Upper lobe of left lung (tissue), 4 donors: Measurements from ENCODE around the gene TTI1.

Experiments used
- CTCF ChIP-seq, 6 experiments: fragments of 450-650 bp in 4 of 6; fragments of 200-600 bp in 2 of 6; sonication (generic) in 2 of 6; IDR thresholded peaks; one replicate each; pipeline ENCODE4 v1.5.1; 2016 to 2019; ENCODE audit warnings: antibody characterized with exemption in 6 of 6
- EP300 ChIP-seq, 4 donors: sonication (generic); formaldehyde crosslinking; IDR thresholded peaks; one replicate each; pipeline ENCODE4 v1.5.1; 2017; ENCODE audit warnings: antibody characterized with exemption in 4 of 4, control low read depth in 2 of 4
- POLR2A ChIP-seq, 4 donors: fragments of 450-650 bp; IDR thresholded peaks; one replicate each; pipeline ENCODE4 v1.5.1; 2016 to 2017; ENCODE audit warnings: antibody characterized with exemption in 4 of 4, mild to moderate bottlenecking in 2 of 4

GRCh38 chr20:37980876-37981275, 52.4 kb downstream of the TTI1 start:
- TF ChIP-seq POLR2A (IDR thresholded peaks at IDR 0.05) = no peak
- TF ChIP-seq CTCF (IDR thresholded peaks at IDR 0.05) = no peak
- no peak for TF ChIP-seq EP300 (IDR thresholded peaks at IDR 0.05)
